ENCODE results near the gene NOVA2.
A peak's percentile ranks its signal among the peaks of the same experiment; 100 is the strongest.

DNA sequence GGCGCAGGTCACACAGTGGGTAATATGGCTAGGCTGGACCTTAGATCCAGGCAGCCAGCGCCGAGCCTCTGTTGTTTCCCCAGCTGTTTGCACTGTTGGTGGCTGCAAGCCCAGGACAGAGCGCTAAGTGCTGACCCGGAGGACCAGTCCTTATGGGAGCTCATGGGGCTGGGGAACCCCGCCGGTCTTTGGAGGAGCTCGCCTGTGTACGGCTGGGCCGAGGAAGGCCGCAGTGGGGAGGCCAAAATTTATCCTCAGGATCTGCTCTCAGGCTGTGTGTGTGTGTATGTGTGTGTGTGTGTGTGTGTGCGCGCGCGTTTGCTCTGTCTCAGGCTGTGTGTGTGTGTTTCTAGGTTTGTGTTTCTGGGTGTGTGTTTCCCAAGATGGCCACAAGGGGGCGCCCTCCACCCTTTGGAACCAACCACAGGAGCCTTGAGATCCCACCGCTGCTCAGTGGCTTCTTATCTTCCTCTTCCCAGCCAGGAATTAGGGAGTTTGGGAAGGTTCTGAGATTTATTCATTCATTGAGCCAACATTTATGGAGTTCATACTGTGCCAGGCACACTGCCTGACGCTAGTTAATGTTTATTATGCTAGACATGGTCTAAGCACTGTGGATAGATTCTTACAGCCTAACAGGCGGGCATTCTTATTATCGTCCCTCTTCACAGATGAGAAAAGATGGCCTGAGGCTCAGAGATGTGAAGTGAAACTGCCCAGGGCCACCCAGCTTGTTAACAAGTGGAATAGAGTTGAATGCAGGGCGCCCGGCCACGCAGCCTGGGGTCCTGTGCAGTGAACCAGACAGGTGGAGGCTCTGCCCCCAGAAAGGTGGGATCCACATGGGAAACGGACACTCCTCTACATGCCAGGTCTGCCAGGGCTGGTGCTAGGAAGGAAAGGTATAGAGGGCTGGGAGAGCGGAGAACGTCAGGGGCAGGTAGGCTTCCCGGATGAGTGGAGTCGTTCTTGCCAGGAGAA lies 36.2 kb upstream of the NOVA2 start:
- TF ChIP-seq POLR2A (conservative IDR thresholded peaks at IDR 0.05): no peak
- TF ChIP-seq, protein P1, sequence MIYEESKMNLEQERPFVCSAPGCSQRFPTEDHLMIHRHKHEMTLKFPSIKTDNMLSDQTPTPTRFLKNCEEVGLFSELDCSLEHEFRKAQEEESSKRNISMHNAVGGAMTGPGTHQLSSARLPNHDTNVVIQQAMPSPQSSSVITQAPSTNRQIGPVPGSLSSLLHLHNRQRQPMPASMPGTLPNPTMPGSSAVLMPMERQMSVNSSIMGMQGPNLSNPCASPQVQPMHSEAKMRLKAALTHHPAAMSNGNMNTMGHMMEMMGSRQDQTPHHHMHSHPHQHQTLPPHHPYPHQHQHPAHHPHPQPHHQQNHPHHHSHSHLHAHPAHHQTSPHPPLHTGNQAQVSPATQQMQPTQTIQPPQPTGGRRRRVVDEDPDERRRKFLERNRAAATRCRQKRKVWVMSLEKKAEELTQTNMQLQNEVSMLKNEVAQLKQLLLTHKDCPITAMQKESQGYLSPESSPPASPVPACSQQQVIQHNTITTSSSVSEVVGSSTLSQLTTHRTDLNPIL (CRISPR knock-in tag; IDR thresholded peaks at IDR 0.05): no peak
- TF ChIP-seq, protein P2, sequence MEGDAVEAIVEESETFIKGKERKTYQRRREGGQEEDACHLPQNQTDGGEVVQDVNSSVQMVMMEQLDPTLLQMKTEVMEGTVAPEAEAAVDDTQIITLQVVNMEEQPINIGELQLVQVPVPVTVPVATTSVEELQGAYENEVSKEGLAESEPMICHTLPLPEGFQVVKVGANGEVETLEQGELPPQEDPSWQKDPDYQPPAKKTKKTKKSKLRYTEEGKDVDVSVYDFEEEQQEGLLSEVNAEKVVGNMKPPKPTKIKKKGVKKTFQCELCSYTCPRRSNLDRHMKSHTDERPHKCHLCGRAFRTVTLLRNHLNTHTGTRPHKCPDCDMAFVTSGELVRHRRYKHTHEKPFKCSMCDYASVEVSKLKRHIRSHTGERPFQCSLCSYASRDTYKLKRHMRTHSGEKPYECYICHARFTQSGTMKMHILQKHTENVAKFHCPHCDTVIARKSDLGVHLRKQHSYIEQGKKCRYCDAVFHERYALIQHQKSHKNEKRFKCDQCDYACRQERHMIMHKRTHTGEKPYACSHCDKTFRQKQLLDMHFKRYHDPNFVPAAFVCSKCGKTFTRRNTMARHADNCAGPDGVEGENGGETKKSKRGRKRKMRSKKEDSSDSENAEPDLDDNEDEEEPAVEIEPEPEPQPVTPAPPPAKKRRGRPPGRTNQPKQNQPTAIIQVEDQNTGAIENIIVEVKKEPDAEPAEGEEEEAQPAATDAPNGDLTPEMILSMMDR (IDR thresholded peaks at IDR 0.05 in 2 of 3, conservative IDR thresholded peaks at IDR 0.05 in 1 of 3; ENCODE audit: insufficient read depth in 2 of 3, low read depth in 1 of 3, low read length in 3 of 3): peak; percentile 79 to 90 (median 82)
- no peak for TF ChIP-seq NBN (IDR thresholded peaks at IDR 0.05; ENCODE audit: low read depth)
- TF ChIP-seq MAFK (IDR thresholded peaks at IDR 0.05; ENCODE audit: low read length): no peak
